GM18517 (cell line): ENCODE results near the gene RFK.

ENCODE experiments used
- ATAC-seq: cut with Tn5 transposase; IDR thresholded peaks from one replicate; pipeline ENCODE4 v1.9.1; 2021; ENCODE audit warnings: mild to moderate bottlenecking, moderate library complexity; ENCODE audit not compliant: unreplicated experiment

Gene RFK

GRCh38 chr9:76413658-76414057 is 19.4 kb upstream of the RFK start:
- no peak for ATAC-seq

GRCh38 chr9:76412638-76413037 is 18.4 kb upstream of the RFK start:
- ATAC-seq, result no peak

GRCh38 chr9:76405868-76406267 is 11.6 kb upstream of the RFK start:
- ATAC-seq, result no peak

- ATAC-seq, result no peak
Observed at GRCh38 chr9:76405340-76405739, 11.1 kb upstream of the RFK start.

GRCh38 chr9:76404401-76404800 is 10.2 kb upstream of the RFK start:
- ATAC-seq, result no peak

- ATAC-seq, result peak; percentile 91
Observed at GRCh38 chr9:76403352-76403751, 9.1 kb upstream of the RFK start.

- no peak for ATAC-seq
Observed at GRCh38 chr9:76401580-76402354, 7.5 kb upstream of the RFK start.

- ATAC-seq, result no peak
Observed at GRCh38 chr9:76401176-76401575, 7.0 kb upstream of the RFK start.

GRCh38 chr9:76400534-76401096 is 6.4 kb upstream of the RFK start:
- no peak for ATAC-seq

- no peak for ATAC-seq
Observed at GRCh38 chr9:76399856-76400255, 5.6 kb upstream of the RFK start.

- no peak for ATAC-seq
Observed at GRCh38 chr9:76396597-76396996, 2.4 kb upstream of the RFK start.

GRCh38 chr9:76396144-76396543 is 1.9 kb upstream of the RFK start:
- ATAC-seq, result no peak

- ATAC-seq, result no peak
Observed at GRCh38 chr9:76395381-76395780, 1.2 kb upstream of the RFK start.

- ATAC-seq, result peak; percentile 58
Observed at GRCh38 chr9:76394960-76395252, 680 bp upstream of the RFK start.

GRCh38 chr9:76390656-76391055 is 3.6 kb downstream of the RFK start:
- ATAC-seq, result no peak

GRCh38 chr9:76379494-76379893 is 14.7 kb downstream of the RFK start:
- no peak for ATAC-seq

GRCh38 chr9:76378367-76379073 is 15.7 kb downstream of the RFK start:
- no peak for ATAC-seq

GRCh38 chr9:76377791-76378190 is 16.4 kb downstream of the RFK start:
- ATAC-seq, result no peak

- no peak for ATAC-seq
Observed at GRCh38 chr9:76374783-76375559, 19.3 kb downstream of the RFK start.

GRCh38 chr9:76373784-76374474 is 20.3 kb downstream of the RFK start:
- ATAC-seq, result no peak

- ATAC-seq, result no peak
Observed at GRCh38 chr9:76373173-76373783, 20.9 kb downstream of the RFK start.
